ENCODE measurements around the gene SAMD4B. TPM values are rescaled to one million over a fixed set of nuclear protein-coding genes. Genes with fewer than 3 reads are reported as not detected.
"Not testable (repeated sequence)": the region's sequence is repeated elsewhere in the genome, so short reads cannot be mapped to it uniquely, and the experiment has no call there.

The SAMD4B gene
- total and polyA plus RNA-seq, 2 experiments from 2014 or later: 104 to 172 TPM

DNA sequence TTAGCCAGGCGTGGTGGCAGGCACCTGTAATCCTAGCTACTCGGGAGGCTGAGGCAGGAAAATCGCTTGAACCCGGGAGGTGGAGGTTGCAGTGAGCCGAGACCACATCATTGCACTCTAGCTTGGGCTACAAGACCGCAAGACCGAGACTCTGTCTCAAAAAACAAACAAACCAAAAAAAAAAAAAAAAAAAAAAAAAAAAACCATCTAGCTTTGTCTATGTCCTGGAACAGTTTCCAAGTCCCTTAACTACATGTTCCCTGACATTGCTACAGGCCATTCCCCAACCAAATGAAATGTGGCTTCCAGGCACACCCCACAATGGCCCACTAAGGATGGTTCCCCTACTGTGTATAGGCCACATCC, 32.9 kb upstream of the SAMD4B start:
- H3K36me3 Mint-ChIP-seq (ENCODE audit: low read depth); H3K9me2 ChIP-seq (ENCODE audit: insufficient read depth); H3K79me2 ChIP-seq (replicated peaks; ENCODE audit: insufficient read depth); H3K9me3 Mint-ChIP-seq; H3K4me2 ChIP-seq; ATAC-seq; DNase-seq (ENCODE audit: low spot score); H3K36me3 ChIP-seq (ENCODE audit: insufficient read depth); H3K27ac ChIP-seq (ENCODE audit: low read depth); H4K20me1 ChIP-seq (replicated peaks; ENCODE audit: insufficient read depth); H2AFZ ChIP-seq; H3K4me3 ChIP-seq; H3K27ac Mint-ChIP-seq; H3K4me3 Mint-ChIP-seq: not testable (repeated sequence)
- Mint-ChIP-seq H3K27me3 (ENCODE audit: insufficient read depth, low read depth, poor library complexity) (peaks cover 29% of the 10 kb centered on the region), H3K4me1 (peaks cover 40% of the 10 kb centered on the region)
- Histone ChIP-seq H3F3A (replicated peaks; ENCODE audit: low read depth) (peaks cover 11% of the 10 kb centered on the region), H3K4me1 (ENCODE audit: insufficient read depth) (peaks cover 28% of the 10 kb centered on the region), H3K27me3 (ENCODE audit: insufficient read depth) (peaks cover 21% of the 10 kb centered on the region)

DNA sequence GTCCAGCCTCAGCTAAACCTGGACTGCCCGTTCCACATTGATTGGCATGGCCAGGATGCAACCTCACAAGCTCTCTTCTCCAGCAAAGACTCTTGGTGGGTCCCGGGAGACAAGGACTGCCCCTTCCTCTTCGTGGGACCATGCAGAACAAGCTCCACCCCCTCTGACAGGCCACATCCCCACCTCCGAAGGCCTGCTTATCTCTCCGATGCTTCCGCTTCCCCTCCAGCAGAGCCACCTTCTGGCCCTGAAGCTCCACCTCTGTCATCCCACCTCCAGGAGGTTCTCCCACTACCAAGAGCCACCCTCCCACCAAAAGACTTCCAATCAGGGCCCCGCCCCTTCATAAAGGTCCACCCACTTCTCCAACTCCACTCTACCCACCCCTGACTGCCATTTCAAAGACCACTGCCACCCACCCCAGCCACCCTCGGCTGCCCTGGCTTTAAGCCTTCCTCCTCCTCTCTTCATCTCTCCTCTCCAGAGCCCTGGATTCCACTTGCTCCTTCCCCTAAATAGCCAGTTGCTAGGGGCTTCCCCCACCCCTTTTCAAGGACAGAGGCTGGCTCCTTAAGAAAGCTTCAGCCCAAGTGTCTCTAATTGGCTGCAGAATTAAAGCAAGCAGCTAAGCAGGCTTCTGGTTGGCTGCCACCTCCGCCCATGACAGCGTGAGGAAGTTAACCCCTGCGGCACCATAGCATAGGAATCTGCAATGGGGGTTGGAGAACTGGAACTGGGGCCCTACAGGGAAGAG, 31.5 kb upstream of the SAMD4B start:
- Histone ChIP-seq H4K20me1 (replicated peaks; ENCODE audit: insufficient read depth) (peaks cover 6% of the 10 kb centered on the region; the same call in 1 of the 2 replicates), H3K36me3 (ENCODE audit: insufficient read depth) (0 out of 2 replicates have a peak, but pooled peaks cover 3% of the 10 kb centered on the region), H3K27ac (ENCODE audit: low read depth) (no peak overlapping the region), H3K4me2 (no peak overlapping the region), H3K27me3 (ENCODE audit: insufficient read depth) (peaks cover 14% of the 10 kb centered on the region), H3K4me3 (no peak overlapping the region), H3K4me1 (ENCODE audit: insufficient read depth) (peaks cover 18% of the 10 kb centered on the region), H3K9me2 (ENCODE audit: insufficient read depth) (no peaks in the 10 kb centered on the region), H3F3A (replicated peaks; ENCODE audit: low read depth) (peaks cover 8% of the 10 kb centered on the region), H3K79me2 (replicated peaks; ENCODE audit: insufficient read depth) (no peaks in the 10 kb centered on the region), H2AFZ (no peak overlapping the region)
- H3K4me1 Mint-ChIP-seq: peaks cover 28% of the 10 kb centered on the region
- H3K9me3 Mint-ChIP-seq: no peaks in the 10 kb centered on the region; the same call in 2 of the 3 replicates
- peak overlapping the region; percentile 14; the same call in 1 of the 3 replicates for H3K4me3 Mint-ChIP-seq
- peaks cover 8% of the 10 kb centered on the region for H3K36me3 Mint-ChIP-seq (ENCODE audit: low read depth)
- peak; percentile 23 for ATAC-seq
- peak; percentile 84 for DNase-seq (ENCODE audit: low spot score)
- no peak overlapping the region for H3K27ac Mint-ChIP-seq
- peak; percentile 36; the same call in 1 of the 2 replicates for TF ChIP-seq CREB1 (CRISPR knock-in tag; IDR thresholded peaks at IDR 0.05; ENCODE audit: low read depth)
- TF ChIP-seq, protein P1, sequence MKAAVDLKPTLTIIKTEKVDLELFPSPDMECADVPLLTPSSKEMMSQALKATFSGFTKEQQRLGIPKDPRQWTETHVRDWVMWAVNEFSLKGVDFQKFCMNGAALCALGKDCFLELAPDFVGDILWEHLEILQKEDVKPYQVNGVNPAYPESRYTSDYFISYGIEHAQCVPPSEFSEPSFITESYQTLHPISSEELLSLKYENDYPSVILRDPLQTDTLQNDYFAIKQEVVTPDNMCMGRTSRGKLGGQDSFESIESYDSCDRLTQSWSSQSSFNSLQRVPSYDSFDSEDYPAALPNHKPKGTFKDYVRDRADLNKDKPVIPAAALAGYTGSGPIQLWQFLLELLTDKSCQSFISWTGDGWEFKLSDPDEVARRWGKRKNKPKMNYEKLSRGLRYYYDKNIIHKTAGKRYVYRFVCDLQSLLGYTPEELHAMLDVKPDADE (IDR thresholded peaks at IDR 0.05): no peak
- peaks cover 22% of the 10 kb centered on the region for H3K27me3 Mint-ChIP-seq (ENCODE audit: insufficient read depth, low read depth, poor library complexity)

- peaks cover 3% of the 10 kb centered on the region for H3K27me3 Mint-ChIP-seq (ENCODE audit: insufficient read depth, low read depth, poor library complexity)
- no peaks in the 10 kb centered on the region; the same call in 1 of the 2 replicates for H3K4me1 ChIP-seq (ENCODE audit: insufficient read depth)
- H3K36me3 Mint-ChIP-seq (ENCODE audit: low read depth): peaks cover 8% of the 10 kb centered on the region
- H2AFZ ChIP-seq: no peak overlapping the region
- H3K9me2 ChIP-seq (ENCODE audit: insufficient read depth): no peaks in the 10 kb centered on the region
- H3F3A ChIP-seq (replicated peaks; ENCODE audit: low read depth): no peaks in the 10 kb centered on the region
- no peak overlapping the region for H3K27ac ChIP-seq (ENCODE audit: low read depth)
- no peak overlapping the region for H3K4me3 Mint-ChIP-seq
- H3K27me3 ChIP-seq (ENCODE audit: insufficient read depth): no peaks in the 10 kb centered on the region
- no peak for DNase-seq (ENCODE audit: low spot score)
- H3K36me3 ChIP-seq (ENCODE audit: insufficient read depth): 0 out of 2 replicates have a peak, but pooled peaks cover 3% of the 10 kb centered on the region
- no peak for ATAC-seq
- H3K27ac Mint-ChIP-seq: no peak overlapping the region
- no peak overlapping the region for H3K4me3 ChIP-seq
- no peaks in the 10 kb centered on the region; the same call in 1 of the 2 replicates for H4K20me1 ChIP-seq (replicated peaks; ENCODE audit: insufficient read depth)
- no peak overlapping the region for H3K4me2 ChIP-seq
- H3K79me2 ChIP-seq (replicated peaks; ENCODE audit: insufficient read depth): peaks cover 2% of the 10 kb centered on the region; the same call in 1 of the 2 replicates
- peaks cover 11% of the 10 kb centered on the region for H3K4me1 Mint-ChIP-seq
- no peaks in the 10 kb centered on the region; the same call in 2 of the 3 replicates for H3K9me3 Mint-ChIP-seq
- TF ChIP-seq JUNB (IDR thresholded peaks at IDR 0.05; ENCODE audit: unreplicated experiment) (no peak), CTCF (conservative IDR thresholded peaks at IDR 0.05; ENCODE audit: low read depth in 2 of 2) (no peak), ZNF331 (CRISPR knock-in tag; IDR thresholded peaks at IDR 0.05; ENCODE audit: low read depth) (no peak), STAT1 (IDR thresholded peaks at IDR 0.05; ENCODE audit: unreplicated experiment) (no peak), REST (IDR thresholded peaks at IDR 0.05; ENCODE audit: unreplicated experiment) (no peak), EZH2 (IDR thresholded peaks at IDR 0.05; ENCODE audit: low read depth, unreplicated experiment) (no peak), ZNF114 (CRISPR knock-in tag; IDR thresholded peaks at IDR 0.05) (no peak), EZH2phosphoT487 (IDR thresholded peaks at IDR 0.05; ENCODE audit: unreplicated experiment) (no peak)
These were observed 28.0 kb upstream of the SAMD4B start for GRCh38 chr19:39314016-39314728.

Measured in GM23338 (cell line).